Astrocyte (in vitro differentiated cells and primary cell): ENCODE measurements around the gene FUZ. TPM values are rescaled to one million over a fixed set of nuclear protein-coding genes. Genes with fewer than 3 reads are reported as not detected.

Source experiments
- DNase-seq: peaks from one replicate; pipeline ENCODE4 v3.0.0-alpha.2; 2010; ENCODE audit warnings: low read depth
- FAIRE-seq: peaks from 2 replicates; lab custom pipeline; 2011; peaks lifted over from hg19 to GRCh38; lab: Jason Lieb, UNC
- H2AFZ ChIP-seq: 2 replicates; pipeline ENCODE4 v1.6.0; 2012; ENCODE audit warnings: low read depth, low read length, inconsistent platforms
- H3K27ac ChIP-seq: 2 replicates; pipeline ENCODE4 v1.5.1; 2011; ENCODE audit warnings: low read depth, low read length, inconsistent platforms
- H3K27me3 ChIP-seq: 2 replicates; pipeline ENCODE4 v1.6.0; 2011; ENCODE audit warnings: low read length, inconsistent platforms; ENCODE audit not compliant: insufficient read depth
- H3K36me3 ChIP-seq: 2 replicates; pipeline ENCODE4 v1.5.1; 2011; ENCODE audit warnings: low read length, inconsistent platforms; ENCODE audit not compliant: insufficient read depth
- H3K4me1 ChIP-seq: 2 replicates; pipeline ENCODE4 v1.5.1; 2011; ENCODE audit warnings: low read length, inconsistent platforms; ENCODE audit not compliant: insufficient read depth
- H3K4me2 ChIP-seq: 2 replicates; pipeline ENCODE4 v1.6.0; 2012; ENCODE audit warnings: low read length, inconsistent platforms
- H3K4me3 ChIP-seq: 2 replicates; pipeline ENCODE4 v1.5.1; 2011; ENCODE audit warnings: low read depth, mild to moderate bottlenecking, low read length, inconsistent platforms; ENCODE audit not compliant: insufficient read depth
- H3K79me2 ChIP-seq: 2 replicates; pipeline ENCODE4 v1.6.0; 2012; ENCODE audit warnings: mild to moderate bottlenecking, low read length, inconsistent platforms; ENCODE audit not compliant: insufficient read depth
- H3K9ac ChIP-seq: 2 replicates; pipeline ENCODE4 v1.6.0; 2012; ENCODE audit warnings: mild to moderate bottlenecking, low read length, inconsistent platforms
- H3K9me3 ChIP-seq: 2 replicates; pipeline ENCODE4 v1.5.1; 2012; ENCODE audit warnings: low read depth, mild to moderate bottlenecking, low read length, inconsistent platforms; ENCODE audit not compliant: insufficient read depth
- H4K20me1 ChIP-seq: 2 replicates; pipeline ENCODE4 v1.6.0; 2012; ENCODE audit warnings: low read length, inconsistent platforms; ENCODE audit not compliant: insufficient read depth
- H3K27ac Mint-ChIP-seq: one replicate; pipeline ENCODE4 v1.8.0; 2021; ENCODE audit warnings: mild to moderate bottlenecking, mixed read lengths; ENCODE audit not compliant: unreplicated experiment
- H3K27me3 Mint-ChIP-seq: one replicate; pipeline ENCODE4 v1.8.0; 2021; ENCODE audit warnings: low read depth, mixed read lengths; ENCODE audit not compliant: unreplicated experiment
- H3K36me3 Mint-ChIP-seq: one replicate; pipeline ENCODE4 v1.8.0; 2021; ENCODE audit warnings: low read depth, mixed read lengths; ENCODE audit not compliant: unreplicated experiment
- H3K4me1 Mint-ChIP-seq: one replicate; pipeline ENCODE4 v1.8.0; 2021; ENCODE audit warnings: low read depth, mixed read lengths; ENCODE audit not compliant: unreplicated experiment
- H3K4me3 Mint-ChIP-seq: one replicate; pipeline ENCODE4 v1.8.0; 2021; ENCODE audit warnings: mild to moderate bottlenecking, moderate library complexity, mixed read lengths; ENCODE audit not compliant: unreplicated experiment
- H3K9me3 Mint-ChIP-seq: one replicate; pipeline ENCODE4 v1.8.0; 2021; ENCODE audit warnings: mild to moderate bottlenecking, mixed read lengths; ENCODE audit not compliant: unreplicated experiment
- EZH2 ChIP-seq: IDR thresholded peaks from 2 replicates; pipeline ENCODE4 v1.6.1; 2012; ENCODE audit warnings: mild to moderate bottlenecking, low read length, inconsistent platforms; ENCODE audit not compliant: insufficient read depth
- total RNA-seq: library from RNA; stranded (reverse); gene quantifications from 2 replicates; pipeline ENCODE4 v1.2.1, GENCODE V29; 2021
- TF ChIP-seq, protein P1 (sequence below): IDR thresholded peaks from 2 replicates; pipeline ENCODE4 v1.5.1; 2011; ENCODE audit warnings: low read depth, mild to moderate bottlenecking, inconsistent platforms, low read length, moderate library complexity; ENCODE audit not compliant: insufficient read depth

Gene FUZ
- total RNA-seq, 1 donor from 2014 or later: 9.8 TPM

GRCh38 chr19:49844138-49845095 is 31.3 kb upstream of the FUZ start:
- H3K36me3 Mint-ChIP-seq: peaks cover 19% of the 10 kb centered on the region

GRCh38 chr19:49843265-49843664 is 30.2 kb upstream of the FUZ start:
- H4K20me1 ChIP-seq: peaks cover 12% of the 10 kb centered on the region
- no peak overlapping the region for H2AFZ ChIP-seq
- Mint-ChIP-seq H3K36me3 (peaks cover 17% of the 10 kb centered on the region), H3K4me3 (no peak overlapping the region), H3K27me3 (no peaks in the 10 kb centered on the region), H3K9me3 (peaks cover 4% of the 10 kb centered on the region), H3K4me1 (peaks cover 10% of the 10 kb centered on the region), H3K27ac (no peak overlapping the region)
- TF ChIP-seq, protein P1, sequence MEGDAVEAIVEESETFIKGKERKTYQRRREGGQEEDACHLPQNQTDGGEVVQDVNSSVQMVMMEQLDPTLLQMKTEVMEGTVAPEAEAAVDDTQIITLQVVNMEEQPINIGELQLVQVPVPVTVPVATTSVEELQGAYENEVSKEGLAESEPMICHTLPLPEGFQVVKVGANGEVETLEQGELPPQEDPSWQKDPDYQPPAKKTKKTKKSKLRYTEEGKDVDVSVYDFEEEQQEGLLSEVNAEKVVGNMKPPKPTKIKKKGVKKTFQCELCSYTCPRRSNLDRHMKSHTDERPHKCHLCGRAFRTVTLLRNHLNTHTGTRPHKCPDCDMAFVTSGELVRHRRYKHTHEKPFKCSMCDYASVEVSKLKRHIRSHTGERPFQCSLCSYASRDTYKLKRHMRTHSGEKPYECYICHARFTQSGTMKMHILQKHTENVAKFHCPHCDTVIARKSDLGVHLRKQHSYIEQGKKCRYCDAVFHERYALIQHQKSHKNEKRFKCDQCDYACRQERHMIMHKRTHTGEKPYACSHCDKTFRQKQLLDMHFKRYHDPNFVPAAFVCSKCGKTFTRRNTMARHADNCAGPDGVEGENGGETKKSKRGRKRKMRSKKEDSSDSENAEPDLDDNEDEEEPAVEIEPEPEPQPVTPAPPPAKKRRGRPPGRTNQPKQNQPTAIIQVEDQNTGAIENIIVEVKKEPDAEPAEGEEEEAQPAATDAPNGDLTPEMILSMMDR: no peak
- TF ChIP-seq EZH2: no peak
- H3K4me2 ChIP-seq: no peak overlapping the region
- DNase-seq: no peak
- peaks cover 7% of the 10 kb centered on the region for H3K36me3 ChIP-seq
- no peak overlapping the region for H3K9ac ChIP-seq
- no peak for FAIRE-seq
- H3K4me3 ChIP-seq: no peak overlapping the region
- no peaks in the 10 kb centered on the region for H3K79me2 ChIP-seq
- no peaks in the 10 kb centered on the region for H3K9me3 ChIP-seq
- peaks cover 3% of the 10 kb centered on the region for H3K4me1 ChIP-seq
- H3K27ac ChIP-seq: no peak overlapping the region
- H3K27me3 ChIP-seq: no peaks in the 10 kb centered on the region

More at GRCh38 chr19:49844138-49845095, 31.3 kb upstream of the FUZ start:
- DNase-seq (no peak), FAIRE-seq (no peak)
- peaks cover 11% of the 10 kb centered on the region for H3K4me1 ChIP-seq
- peaks cover 10% of the 10 kb centered on the region for H3K9me3 Mint-ChIP-seq
- no peak overlapping the region for H3K27ac ChIP-seq
- H3K27ac Mint-ChIP-seq: no peak overlapping the region
- H3K27me3 Mint-ChIP-seq: no peaks in the 10 kb centered on the region
- no peaks in the 10 kb centered on the region for H3K9me3 ChIP-seq
- TF ChIP-seq, protein P1: no peak
- TF ChIP-seq EZH2: no peak
- no peak overlapping the region for H3K4me3 ChIP-seq
- H3K4me2 ChIP-seq: no peak overlapping the region
- peaks cover 4% of the 10 kb centered on the region for H3K36me3 ChIP-seq
- no peak overlapping the region for H3K4me3 Mint-ChIP-seq
- no peak overlapping the region for H2AFZ ChIP-seq
- H3K4me1 Mint-ChIP-seq: peaks cover 15% of the 10 kb centered on the region
- H3K79me2 ChIP-seq: peaks cover 3% of the 10 kb centered on the region
- no peak overlapping the region for H3K9ac ChIP-seq
- H3K27me3 ChIP-seq: no peaks in the 10 kb centered on the region
- H4K20me1 ChIP-seq: peaks cover 12% of the 10 kb centered on the region
